Breast epithelium (tissue), 4 donors: ENCODE measurements around the gene S100A1. TPM values are rescaled to one million over a fixed set of nuclear protein-coding genes. Genes with fewer than 3 reads are reported as not detected.

Source experiments
- DNase-seq, 2 donors: peaks; one replicate each; pipeline ENCODE4 v3.0.0-alpha.2; 2019; ENCODE audit warnings: low spot score in 2 of 2
- H3K27ac ChIP-seq, 2 donors: fragments of 200-600 bp; sonication (generic) in 1 of 2; one replicate each; pipeline ENCODE4 v1.5.1; 2016 to 2019; ENCODE audit warnings: mild to moderate bottlenecking in 1 of 2
- H3K27me3 ChIP-seq, 2 donors: fragments of 200-600 bp; sonication (generic) in 1 of 2; one replicate each; pipeline versions ENCODE4 v1.5.1 to v1.6.0; 2017 to 2019; ENCODE audit warnings: control low read depth in 1 of 2, mild to moderate bottlenecking in 1 of 2
- H3K36me3 ChIP-seq: fragments of 200-600 bp; one replicate; pipeline ENCODE4 v1.5.1; 2019
- H3K4me1 ChIP-seq, 2 donors: fragments of 200-600 bp; sonication (generic); one replicate each; pipeline ENCODE4 v1.5.1; 2016 to 2019; ENCODE audit warnings: control low read depth in 1 of 2
- H3K4me3 ChIP-seq, 3 donors: fragments of 200-600 bp; sonication (generic); 1 replicate in 2 of 3; 2 replicates in 1 of 3; pipeline ENCODE4 v1.5.1; 2016 to 2019; ENCODE audit warnings: mild to moderate bottlenecking in 3 of 3, moderate library complexity in 2 of 3
- H3K9me3 ChIP-seq, 2 donors: fragments of 200-600 bp; sonication (generic) in 1 of 2; one replicate each; pipeline ENCODE4 v1.5.1; 2016 to 2019; ENCODE audit warnings: control low read depth in 1 of 2
- POLR2A ChIP-seq: fragments of 450-650 bp; IDR thresholded peaks from one replicate; pipeline ENCODE4 v1.6.1; 2016; ENCODE audit warnings: antibody characterized with exemption, mild to moderate bottlenecking, moderate library complexity
- POLR2AphosphoS5 ChIP-seq, 3 donors: sonication (generic); formaldehyde crosslinking; IDR thresholded peaks; one replicate each; pipeline ENCODE4 v1.6.1; 2017; ENCODE audit warnings: antibody characterized with exemption in 3 of 3
- intact Hi-C: fragments of 100-400 bp; cut with DNase I; formaldehyde crosslinking; loops from one replicate; pipeline ENCODE4 v1.15.1; 2023; ENCODE audit warnings: low total_unique reads
- total RNA-seq, 3 donors: library from RNA; depleted of rRNA; stranded (reverse); fragments of >200 nt; gene quantifications; one replicate each; pipeline ENCODE4 v1.1.0, GENCODE V29; 2016
- TF ChIP-seq, protein P1 (sequence below), 3 donors: fragments of 450-650 bp; IDR thresholded peaks; one replicate each; pipeline ENCODE4 v1.5.1; 2016 to 2017; ENCODE audit warnings: antibody characterized with exemption in 3 of 3, mild to moderate bottlenecking in 3 of 3, moderate library complexity in 3 of 3

Gene S100A1
- total RNA-seq, 3 donors from 2014 or later: 6.1 to 40.0 (median 28.5) TPM

DNA sequence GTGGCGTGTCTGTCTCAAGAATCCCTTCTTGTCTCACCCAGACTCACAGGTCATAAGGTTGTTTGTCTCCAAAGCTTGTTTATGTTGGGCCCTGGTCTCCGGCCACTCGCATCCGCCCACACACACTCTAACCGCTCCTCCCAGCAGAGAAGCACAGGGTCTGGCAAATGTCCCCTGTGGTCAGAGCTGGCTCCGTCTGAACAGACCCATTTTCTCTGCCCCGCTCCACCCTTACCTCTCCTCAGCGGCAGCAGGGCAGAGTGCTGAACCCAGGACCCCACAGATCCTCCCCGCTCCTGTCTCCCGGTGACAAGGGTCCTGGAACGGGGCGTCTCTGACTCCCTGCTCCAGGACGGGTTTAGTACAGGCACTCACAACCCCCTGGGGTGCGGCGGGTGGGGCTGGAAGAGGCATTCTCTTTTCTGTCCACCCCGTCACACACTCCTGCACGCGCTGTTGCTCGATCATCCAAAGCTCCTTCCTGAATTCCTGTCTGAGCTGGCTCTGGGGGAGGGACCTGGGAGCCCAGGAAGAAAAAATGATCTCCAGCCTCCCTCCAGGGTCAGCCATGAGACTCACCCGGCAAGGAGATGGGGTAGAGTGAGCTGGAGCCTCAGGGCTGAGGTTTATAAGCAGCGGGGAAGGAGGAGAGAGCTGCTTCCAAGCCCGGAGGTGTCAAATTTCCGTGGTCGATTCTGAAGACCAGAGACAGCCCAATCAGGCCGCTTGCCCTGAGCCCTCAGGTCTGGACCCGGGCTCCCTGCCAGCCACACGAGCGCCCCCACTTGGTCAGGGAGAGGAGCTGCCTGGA is 1.1 kb upstream of the S100A1 start, which contains the start of gene S100A13:
S100A13 (minus strand) TSS at position 602 of the 811 bp plus-strand sequence. CDS start 1,033 bp downstream, outside the sequence.
- H3K4me1 ChIP-seq: peaks cover 0 to 3% of the 10 kb centered on the region in 2 donors
- no peaks in the 10 kb centered on the region for H3K36me3 ChIP-seq

DNA sequence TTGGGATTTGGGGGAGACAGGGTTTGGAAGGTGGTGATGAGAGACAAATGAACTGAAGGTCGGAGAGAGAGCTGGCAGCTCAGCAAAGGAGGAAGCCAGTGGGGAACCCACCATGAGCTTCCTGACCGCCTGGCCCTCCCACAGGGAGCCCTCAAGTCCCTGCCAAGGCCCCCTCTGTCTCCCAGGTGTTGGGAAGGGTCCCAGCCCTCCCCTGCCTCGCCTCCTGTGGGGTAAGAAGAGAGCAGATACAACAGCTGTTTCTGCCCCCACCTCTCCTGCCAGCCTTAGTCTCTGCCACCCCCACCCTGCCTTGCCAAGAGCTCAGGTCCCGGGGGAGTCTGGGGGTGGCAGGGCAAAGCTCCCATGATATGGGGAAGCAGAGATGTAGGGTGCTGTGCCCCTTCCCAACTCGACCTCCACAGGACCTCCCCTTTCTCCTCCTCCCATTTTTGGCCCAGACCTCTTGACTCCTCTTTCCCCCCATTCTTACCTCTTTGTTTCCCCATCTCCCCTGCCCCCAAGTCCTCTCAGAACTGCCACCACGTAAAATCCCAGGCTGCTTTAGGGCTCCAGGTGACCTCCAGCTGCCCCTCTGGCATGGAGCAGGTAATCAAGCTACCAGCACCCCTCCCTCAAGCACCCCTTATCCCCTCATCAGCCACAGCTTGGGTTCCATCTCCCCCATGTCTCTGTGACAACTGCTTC is 556 bp downstream of the S100A1 start:
- Histone ChIP-seq H3K9me3 (no peaks in the 10 kb centered on the region), H3K36me3 (no peaks in the 10 kb centered on the region), H3K4me1 (peaks cover 0 to 3% of the 10 kb centered on the region in 2 donors), H3K27me3 (no peaks in the 10 kb centered on the region), H3K27ac (peak overlapping the region; percentile 96 to 97), H3K4me3 (peak overlapping the region in 2 of 3 donors; percentile 35 to 74)
- intact Hi-C loops: loop anchor here (10.0 kb wide), 1 partner anchor 54 kb away; no protein-coding TSS in a partner anchor
- TF ChIP-seq POLR2A (no peak), POLR2AphosphoS5 (IDR thresholded peaks at IDR 0.05) (no peak)
- TF ChIP-seq, protein P1, sequence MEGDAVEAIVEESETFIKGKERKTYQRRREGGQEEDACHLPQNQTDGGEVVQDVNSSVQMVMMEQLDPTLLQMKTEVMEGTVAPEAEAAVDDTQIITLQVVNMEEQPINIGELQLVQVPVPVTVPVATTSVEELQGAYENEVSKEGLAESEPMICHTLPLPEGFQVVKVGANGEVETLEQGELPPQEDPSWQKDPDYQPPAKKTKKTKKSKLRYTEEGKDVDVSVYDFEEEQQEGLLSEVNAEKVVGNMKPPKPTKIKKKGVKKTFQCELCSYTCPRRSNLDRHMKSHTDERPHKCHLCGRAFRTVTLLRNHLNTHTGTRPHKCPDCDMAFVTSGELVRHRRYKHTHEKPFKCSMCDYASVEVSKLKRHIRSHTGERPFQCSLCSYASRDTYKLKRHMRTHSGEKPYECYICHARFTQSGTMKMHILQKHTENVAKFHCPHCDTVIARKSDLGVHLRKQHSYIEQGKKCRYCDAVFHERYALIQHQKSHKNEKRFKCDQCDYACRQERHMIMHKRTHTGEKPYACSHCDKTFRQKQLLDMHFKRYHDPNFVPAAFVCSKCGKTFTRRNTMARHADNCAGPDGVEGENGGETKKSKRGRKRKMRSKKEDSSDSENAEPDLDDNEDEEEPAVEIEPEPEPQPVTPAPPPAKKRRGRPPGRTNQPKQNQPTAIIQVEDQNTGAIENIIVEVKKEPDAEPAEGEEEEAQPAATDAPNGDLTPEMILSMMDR (IDR thresholded peaks at IDR 0.05): no peak
- DNase-seq: no peak

More for the DNA sequence above, 1.1 kb upstream of the S100A1 start, which contains the start of gene S100A13:
- no peaks in the 10 kb centered on the region for H3K9me3 ChIP-seq
- H3K4me3 ChIP-seq: peak within 1 kb of the TSS; percentile 56 to 74 (median 61)
- peak; percentile 70 to 74 for DNase-seq
- TF ChIP-seq, protein P1 (IDR thresholded peaks at IDR 0.05): peak in 1 of 3 donors; percentile 51
- TF ChIP-seq POLR2AphosphoS5 (IDR thresholded peaks at IDR 0.05): peak; percentile 75 to 93 (median 78)
- peak; percentile 65 for TF ChIP-seq POLR2A
- no peaks in the 10 kb centered on the region for H3K27me3 ChIP-seq
- peak within 1 kb of the TSS; percentile 96 to 97 for H3K27ac ChIP-seq
- intact Hi-C loops: loop anchor here (10.0 kb wide), 1 partner anchor 52 kb away; no protein-coding TSS in a partner anchor

DNA sequence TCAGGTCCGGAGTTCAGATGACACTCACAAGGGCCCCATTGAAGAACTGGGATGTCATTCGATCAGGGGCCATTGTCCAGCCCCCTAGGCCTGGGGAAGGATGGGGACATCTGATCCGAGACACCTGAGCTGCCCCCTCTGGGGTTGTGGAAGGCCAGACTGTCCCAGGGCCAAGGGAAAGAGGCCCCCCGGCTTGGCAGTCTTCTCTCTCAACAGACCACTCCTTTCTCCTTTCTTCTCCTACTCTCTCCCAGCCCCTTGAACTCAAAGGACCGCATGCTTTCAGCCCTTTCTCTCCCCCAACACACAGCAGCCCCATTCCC is 1.1 kb downstream of the S100A1 start:
- Histone ChIP-seq H3K36me3 (no peaks in the 10 kb centered on the region), H3K4me1 (peaks cover 0 to 3% of the 10 kb centered on the region in 2 donors), H3K4me3 (peak overlapping the region in 1 of 3 donors; percentile 74), H3K27me3 (no peaks in the 10 kb centered on the region), H3K9me3 (no peaks in the 10 kb centered on the region), H3K27ac (peak overlapping the region; percentile 96 to 97)
- TF ChIP-seq POLR2AphosphoS5 (IDR thresholded peaks at IDR 0.05): no peak
- DNase-seq: no peak
- intact Hi-C loops: loop anchor here (10.0 kb wide), 1 partner anchor 55 kb away; no protein-coding TSS in a partner anchor

DNA sequence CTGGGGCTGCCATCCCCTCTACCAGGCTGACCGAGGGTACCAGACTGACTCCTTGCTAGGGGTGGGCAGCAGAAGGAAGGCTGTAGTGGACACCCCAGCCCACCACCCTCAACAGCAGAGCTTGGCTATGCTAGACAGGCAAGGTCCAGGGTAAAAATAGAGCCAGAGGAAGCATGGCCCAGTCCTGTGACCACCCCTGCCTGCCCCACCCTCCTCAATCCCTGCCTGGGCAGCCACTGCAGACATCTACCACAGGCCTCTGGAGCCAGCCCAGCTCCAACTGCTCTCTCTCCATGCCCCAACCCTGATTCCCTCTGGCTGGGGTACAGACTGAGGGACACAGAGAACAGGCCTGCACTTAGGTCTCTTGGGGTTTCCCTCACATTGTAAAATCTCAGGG is 1.7 kb downstream of the S100A1 start:
- H3K4me3 ChIP-seq: no peak overlapping the region
- H3K9me3 ChIP-seq: no peaks in the 10 kb centered on the region
- no peaks in the 10 kb centered on the region for H3K36me3 ChIP-seq
- TF ChIP-seq POLR2AphosphoS5 (IDR thresholded peaks at IDR 0.05) (no peak), POLR2A (no peak)
- TF ChIP-seq, protein P1 (IDR thresholded peaks at IDR 0.05): no peak
- no peak for DNase-seq
- H3K27ac ChIP-seq: peak overlapping the region; percentile 96 to 97
- intact Hi-C loops: loop anchor here (10.0 kb wide), 1 partner anchor 55 kb away; no protein-coding TSS in a partner anchor
- H3K4me1 ChIP-seq: peaks cover 0 to 3% of the 10 kb centered on the region in 2 donors
- H3K27me3 ChIP-seq: no peaks in the 10 kb centered on the region

DNA sequence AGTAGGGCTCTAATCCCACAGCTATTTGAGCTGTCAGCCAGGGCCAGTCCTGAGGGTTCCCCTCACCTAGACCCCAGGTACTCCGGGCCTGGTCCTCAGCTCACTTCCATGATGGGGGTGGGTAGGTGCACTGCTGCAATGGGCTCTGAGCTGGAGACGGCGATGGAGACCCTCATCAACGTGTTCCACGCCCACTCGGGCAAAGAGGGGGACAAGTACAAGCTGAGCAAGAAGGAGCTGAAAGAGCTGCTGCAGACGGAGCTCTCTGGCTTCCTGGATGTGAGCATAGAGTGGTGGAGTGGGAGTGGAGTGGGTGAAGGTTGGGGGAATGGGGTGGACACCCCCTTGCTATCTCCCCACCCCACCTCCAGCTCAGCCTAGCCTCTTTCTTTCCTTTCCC is 2.1 kb downstream of the S100A1 start:
- H3K9me3 ChIP-seq: no peaks in the 10 kb centered on the region
- TF ChIP-seq, protein P1 (IDR thresholded peaks at IDR 0.05): no peak
- no peak for TF ChIP-seq POLR2AphosphoS5 (IDR thresholded peaks at IDR 0.05)
- no peak for TF ChIP-seq POLR2A
- H3K36me3 ChIP-seq: no peaks in the 10 kb centered on the region
- peak overlapping the region; percentile 96 to 97 for H3K27ac ChIP-seq
- intact Hi-C loops: no loop called here
- H3K4me1 ChIP-seq: peaks cover 0 to 3% of the 10 kb centered on the region in 2 donors
- no peaks in the 10 kb centered on the region for H3K27me3 ChIP-seq
- no peak overlapping the region for H3K4me3 ChIP-seq
- no peak for DNase-seq
